Measurements from ENCODE around the gene ACACA. TPM values are rescaled to one million over a fixed set of nuclear protein-coding genes. Genes with fewer than 3 reads are reported as not detected.

The ACACA gene
- total and polyA plus RNA-seq, 2 donors (not counting 3 experiments of a cell fraction or from before 2014, with no cell fraction given) = 55.3 to 124 TPM

DNA sequence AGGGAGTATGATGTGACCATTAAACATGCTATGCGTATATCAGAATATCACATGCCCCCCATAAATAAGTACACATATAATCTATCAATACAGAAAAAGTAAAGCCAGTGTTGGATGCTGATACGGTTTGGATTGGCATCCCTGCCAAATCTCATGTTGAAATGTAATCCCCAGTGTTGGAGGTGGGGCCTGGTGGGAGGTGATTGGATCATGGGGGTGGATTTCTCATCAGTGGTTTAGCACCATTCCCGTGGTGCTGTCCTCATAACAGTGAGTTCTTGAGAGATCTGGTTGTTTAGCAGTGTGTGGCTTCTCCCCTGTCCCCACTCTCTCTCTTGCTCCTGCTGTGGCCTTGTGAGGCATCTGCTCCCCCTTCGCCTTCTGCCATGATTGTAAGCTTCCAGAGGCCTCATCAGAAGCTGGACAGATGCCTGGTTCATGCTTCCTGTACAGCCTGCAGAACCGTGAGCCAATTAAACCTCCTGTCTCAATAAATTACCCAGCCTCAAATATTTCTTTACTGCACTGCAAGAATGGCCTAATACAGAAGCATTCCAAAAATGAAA lies 369.0 kb downstream of the ACACA start:
- no TSS peak for BruUV-seq (replicated peaks)
- H3K4me1 ChIP-seq (ENCODE audit: control insufficient read depth, extremely low read depth, insufficient read depth, low read length) = no peaks in the 10 kb centered on the region
- H3K79me2 ChIP-seq (ENCODE audit: control insufficient read depth, insufficient read depth, low read length) = no peaks in the 10 kb centered on the region
- H3K36me3 ChIP-seq (ENCODE audit: control insufficient read depth in 2 of 2, extremely low read depth in 1 of 2, insufficient read depth in 2 of 2, low read length in 2 of 2) = no peaks in the 10 kb centered on the region
- no peak overlapping the region for H3K9ac ChIP-seq (replicated peaks; ENCODE audit: extremely low read depth, insufficient read depth, low read length)
- H3K9me3 ChIP-seq (replicated peaks; ENCODE audit: control insufficient read depth, insufficient read depth, low read length) = no peaks in the 10 kb centered on the region
- FAIRE-seq (no peak), DNase-seq (ENCODE audit: low read depth, low spot score) (no peak)
- ChIA-PET POLR2A (no interaction called here), CTCF (interaction anchor here (3.8 kb wide), 1 partner anchor 10 kb away, joined by 15 read pairs; no protein-coding TSS in a partner anchor)
- TF ChIP-seq POLR2AphosphoS5 (IDR thresholded peaks at IDR 0.05; ENCODE audit: insufficient read depth, low read depth, low read length) = no peak
- TF ChIP-seq POLR2A (IDR thresholded peaks at IDR 0.05; ENCODE audit: low read depth, low read length) = no peak
- TF ChIP-seq, protein P1, sequence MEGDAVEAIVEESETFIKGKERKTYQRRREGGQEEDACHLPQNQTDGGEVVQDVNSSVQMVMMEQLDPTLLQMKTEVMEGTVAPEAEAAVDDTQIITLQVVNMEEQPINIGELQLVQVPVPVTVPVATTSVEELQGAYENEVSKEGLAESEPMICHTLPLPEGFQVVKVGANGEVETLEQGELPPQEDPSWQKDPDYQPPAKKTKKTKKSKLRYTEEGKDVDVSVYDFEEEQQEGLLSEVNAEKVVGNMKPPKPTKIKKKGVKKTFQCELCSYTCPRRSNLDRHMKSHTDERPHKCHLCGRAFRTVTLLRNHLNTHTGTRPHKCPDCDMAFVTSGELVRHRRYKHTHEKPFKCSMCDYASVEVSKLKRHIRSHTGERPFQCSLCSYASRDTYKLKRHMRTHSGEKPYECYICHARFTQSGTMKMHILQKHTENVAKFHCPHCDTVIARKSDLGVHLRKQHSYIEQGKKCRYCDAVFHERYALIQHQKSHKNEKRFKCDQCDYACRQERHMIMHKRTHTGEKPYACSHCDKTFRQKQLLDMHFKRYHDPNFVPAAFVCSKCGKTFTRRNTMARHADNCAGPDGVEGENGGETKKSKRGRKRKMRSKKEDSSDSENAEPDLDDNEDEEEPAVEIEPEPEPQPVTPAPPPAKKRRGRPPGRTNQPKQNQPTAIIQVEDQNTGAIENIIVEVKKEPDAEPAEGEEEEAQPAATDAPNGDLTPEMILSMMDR (IDR thresholded peaks at IDR 0.05; ENCODE audit: extremely low read depth in 1 of 2, insufficient read depth in 1 of 2, low read depth in 1 of 2, low read length in 2 of 2) = no peak
- no peak for TF ChIP-seq EZH2 (IDR thresholded peaks at IDR 0.05; ENCODE audit: borderline replicate concordance, low read depth, low read length, severe bottlenecking)
- no peak for TF ChIP-seq MYC (IDR thresholded peaks at IDR 0.05; ENCODE audit: low read depth, low read length)
- no peak for TF ChIP-seq JUN (IDR thresholded peaks at IDR 0.05; ENCODE audit: borderline replicate concordance, insufficient read depth, insufficient read length, low read depth)
- TF ChIP-seq GATA2 (IDR thresholded peaks at IDR 0.05; ENCODE audit: insufficient read depth, insufficient read length, low read depth, low read length) = no peak
- TF ChIP-seq, protein P2, sequence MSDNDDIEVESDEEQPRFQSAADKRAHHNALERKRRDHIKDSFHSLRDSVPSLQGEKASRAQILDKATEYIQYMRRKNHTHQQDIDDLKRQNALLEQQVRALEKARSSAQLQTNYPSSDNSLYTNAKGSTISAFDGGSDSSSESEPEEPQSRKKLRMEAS (IDR thresholded peaks at IDR 0.05; ENCODE audit: insufficient read depth, insufficient read length) = no peak
- no peak for TF ChIP-seq FOS (IDR thresholded peaks at IDR 0.05; ENCODE audit: borderline replicate concordance, insufficient read depth, low read length)
- no peaks in the 10 kb centered on the region for H3K9me1 ChIP-seq (replicated peaks; ENCODE audit: control insufficient read depth, extremely low read depth, insufficient read depth, low read length)
- no peak overlapping the region for H2AFZ ChIP-seq (ENCODE audit: low read depth, low read length)
- no peak overlapping the region for H3K27ac ChIP-seq (ENCODE audit: insufficient read depth, low read depth, low read length)
- intact Hi-C loops (cut with micrococcal nuclease) (no loop called here), dilution Hi-C loops (cut with MboI; ENCODE audit: extremely low pct_ligation_motif_present, low sequenced_read_pairs) (no loop called here)
- H4K20me1 ChIP-seq (replicated peaks; ENCODE audit: control insufficient read depth, extremely low read depth, insufficient read depth, low read length) = no peaks in the 10 kb centered on the region
- H3K4me2 ChIP-seq (ENCODE audit: insufficient read depth, low read length) = no peak overlapping the region
- no peaks in the 10 kb centered on the region for H3K27me3 ChIP-seq (ENCODE audit: control insufficient read depth in 2 of 2, insufficient read depth in 2 of 2, low read length in 2 of 2)
- no peak overlapping the region for H3K4me3 ChIP-seq (replicated peaks in 1 of 3; ENCODE audit: insufficient read depth in 1 of 3, low read depth in 1 of 3, low read length in 3 of 3)

Other genes starting within 250 kb of the ACACA start
- not detected in 2 replicates for gene C17orf78, start 30.9 kb downstream of the ACACA start, total RNA-seq
- gene C17orf78, start 30.9 kb downstream of the ACACA start, polyA plus RNA-seq = not detected in 2 replicates
- 20.5 and 22.4 TPM in 2 replicates for gene TADA2A, start 50 bp upstream of the ACACA start, total RNA-seq
- gene TADA2A, start 50 bp upstream of the ACACA start, polyA plus RNA-seq = 9.9 and 11.1 TPM in 2 replicates
- gene DUSP14, start 83.1 kb upstream of the ACACA start, total RNA-seq = 33.5 and 36.4 TPM in 2 replicates
- gene DUSP14, start 83.1 kb upstream of the ACACA start, polyA plus RNA-seq = 62.5 and 64.2 TPM in 2 replicates
- gene SYNRG, start 202.6 kb upstream of the ACACA start, total RNA-seq = 42.2 and 43.3 TPM in 2 replicates
- gene SYNRG, start 202.6 kb upstream of the ACACA start, polyA plus RNA-seq = 12.6 and 15.3 TPM in 2 replicates
- 48.4 and 58.4 TPM in 2 replicates for gene DDX52, start 236.6 kb upstream of the ACACA start, total RNA-seq
- gene DDX52, start 236.6 kb upstream of the ACACA start, polyA plus RNA-seq = 10.8 and 12.5 TPM in 2 replicates

Data from endothelial cell of umbilical vein (primary cell).